IMR-90 (cell line): Measurements from ENCODE around the gene OR5M11. TPM values are rescaled to one million over a fixed set of nuclear protein-coding genes. Genes with fewer than 3 reads are reported as not detected.

Experiments
- ATAC-seq: fragments of 200-7000 bp; cut with Tn5 transposase; 2 replicates; pipeline ENCODE4 v1.9.1; 2020; ENCODE audit warnings: low read depth, mild to moderate bottlenecking, moderate library complexity
- BruUV-seq: library from RNA; stranded (reverse); fragments of 400-500 nt; replicated peaks from 2 replicates; lab custom pipeline; 2021; lab: Mats Ljungman, UMichigan
- CTCF ChIA-PET: fragments of 300-600 bp; formaldehyde crosslinking; extraction: SDS; loops from one replicate; lab custom pipeline; 2021; ENCODE audit warnings: antibody characterized with exemption; lab: Yijun Ruan, JAX
- POLR2A ChIA-PET: fragments of 300-600 bp; sonication (Branson Sonifier 250); formaldehyde crosslinking; loops from one replicate; lab custom pipeline; 2022; ENCODE audit warnings: antibody characterized with exemption; ENCODE audit not compliant: unreplicated experiment; lab: Charles Lee
- DNase-seq: peaks from one replicate; pipeline ENCODE4 v3.0.0; 2013
- H2AFZ ChIP-seq: replicated peaks from 2 replicates; pipeline ENCODE3; 2013; ENCODE audit warnings: low read length, mild to moderate bottlenecking; ENCODE audit not compliant: poor library complexity
- H2AK5ac ChIP-seq: 2 replicates; pipeline ENCODE4 v1.6.1; 2013; ENCODE audit warnings: low read depth, low read length, inconsistent platforms
- H2AK9ac ChIP-seq: replicated peaks from 2 replicates; pipeline ENCODE3; 2013; ENCODE audit warnings: mild to moderate bottlenecking, low read depth, low read length, moderate library complexity; ENCODE audit not compliant: poor library complexity
- H2BK120ac ChIP-seq: 2 replicates; pipeline ENCODE4 v1.6.1; 2013; ENCODE audit warnings: low read depth, low read length, inconsistent platforms
- H2BK15ac ChIP-seq: 3 replicates; pipeline ENCODE4 v1.6.1; 2013; ENCODE audit warnings: low read depth, low read length, inconsistent platforms
- H2BK20ac ChIP-seq: 2 replicates; pipeline ENCODE4 v1.6.1; 2013; ENCODE audit warnings: low read depth, mild to moderate bottlenecking, inconsistent platforms, low read length, moderate library complexity
- H2BK5ac ChIP-seq: 2 replicates; pipeline ENCODE4 v1.6.1; 2013; ENCODE audit warnings: mild to moderate bottlenecking, low read depth, low read length, inconsistent platforms; ENCODE audit not compliant: poor library complexity, severe bottlenecking
- H3K14ac ChIP-seq: replicated peaks from 2 replicates; pipeline ENCODE4 v1.6.1; 2013; ENCODE audit warnings: low read depth, low read length, inconsistent platforms
- H3K18ac ChIP-seq: 2 replicates; pipeline ENCODE4 v1.6.1; 2013; ENCODE audit warnings: low read depth, low read length, control low read depth
- H3K23ac ChIP-seq: 2 replicates; pipeline ENCODE4 v1.6.1; 2013; ENCODE audit warnings: low read depth, low read length, inconsistent platforms
- H3K27ac ChIP-seq: 2 replicates; pipeline ENCODE4 v1.5.1; 2013; ENCODE audit warnings: mild to moderate bottlenecking, control low read depth, low read length; ENCODE audit not compliant: insufficient read depth
- H3K27me3 ChIP-seq: 2 replicates; pipeline ENCODE4 v1.6.1; 2013; ENCODE audit warnings: low read length; ENCODE audit not compliant: control insufficient read depth, insufficient read depth
- H3K36me3 ChIP-seq: 2 replicates; pipeline ENCODE4 v1.6.1; 2013; ENCODE audit warnings: low read length, mixed read lengths; ENCODE audit not compliant: control insufficient read depth, insufficient read depth
- H3K4ac ChIP-seq: 2 replicates; pipeline ENCODE4 v1.6.1; 2013; ENCODE audit warnings: low read depth, low read length, inconsistent platforms
- H3K4me1 ChIP-seq: 2 replicates; pipeline ENCODE4 v1.6.1; 2013; ENCODE audit warnings: low read length, mixed read lengths; ENCODE audit not compliant: control insufficient read depth, insufficient read depth
- H3K4me2 ChIP-seq: 2 replicates; pipeline ENCODE4 v1.6.1; 2013; ENCODE audit warnings: low read depth, mild to moderate bottlenecking, control low read depth, low read length, moderate library complexity
- H3K4me3 ChIP-seq: 2 replicates; pipeline ENCODE4 v1.5.1; 2013; ENCODE audit warnings: low read depth, mild to moderate bottlenecking, control low read depth, low read length, moderate library complexity; ENCODE audit not compliant: insufficient read depth
- H3K56ac ChIP-seq: 2 replicates; pipeline ENCODE4 v1.6.1; 2013; ENCODE audit warnings: low read length, inconsistent platforms; ENCODE audit not compliant: insufficient read depth; ENCODE audit errors: extremely low read depth
- H3K79me1 ChIP-seq, 2 experiments: 2 replicates each; pipeline ENCODE4 v1.6.1; 2013; ENCODE audit warnings: low read length in 2 of 2, inconsistent platforms in 1 of 2, low read depth in 1 of 2
- H3K9ac ChIP-seq: 2 replicates; pipeline ENCODE4 v1.6.1; 2013; ENCODE audit warnings: low read depth, low read length, control low read depth
- H3K9me1 ChIP-seq: 2 replicates; pipeline ENCODE4 v1.6.1; 2013; ENCODE audit warnings: low read length, inconsistent platforms; ENCODE audit not compliant: insufficient read depth
- H3K9me3 ChIP-seq: 2 replicates; pipeline ENCODE4 v1.6.1; 2013; ENCODE audit warnings: low read length; ENCODE audit not compliant: control insufficient read depth, insufficient read depth
- H4K20me1 ChIP-seq: 2 replicates; pipeline ENCODE4 v1.6.1; 2013; ENCODE audit warnings: low read length, inconsistent platforms; ENCODE audit not compliant: insufficient read depth
- H4K5ac ChIP-seq: 2 replicates; pipeline ENCODE4 v1.6.1; 2013; ENCODE audit warnings: mild to moderate bottlenecking, low read depth, low read length, control low read depth
- H4K8ac ChIP-seq, 2 experiments: 2 replicates each; pipeline ENCODE4 v1.6.1; 2013; ENCODE audit warnings: low read depth in 2 of 2, low read length in 2 of 2, control low read depth in 1 of 2, inconsistent platforms in 1 of 2
- H4K91ac ChIP-seq: 2 replicates; pipeline ENCODE4 v1.6.1; 2013; ENCODE audit warnings: low read depth, low read length, inconsistent platforms; ENCODE audit not compliant: insufficient read depth
- CHD1 ChIP-seq: IDR thresholded peaks from 2 replicates; pipeline ENCODE4 v1.6.1; 2012; ENCODE audit warnings: low read depth, low read length, improper control_type of control experiment
- NFE2L2 ChIP-seq: fragments of 150-350 bp; IDR thresholded peaks from 2 replicates; pipeline ENCODE4 v1.6.1; 2016; ENCODE audit warnings: low read depth, mild to moderate bottlenecking, low read length
- WGBS, 2 experiments: methylation state at CpG; one replicate each; pipeline versions ENCODE4 v1.1.5 to v1.1.7; 2013; ENCODE audit warnings: missing lambda C conversion rate in 2 of 2; ENCODE audit not compliant: insufficient read length in 1 of 2; ENCODE audit errors: extremely low coverage in 2 of 2; 5-methylcytosine and 5-hydroxymethylcytosine counted together
- dilution Hi-C: fragments of 300-500 bp; cut with HindIII; formaldehyde crosslinking; loops from one replicate; pipeline ENCODE4 v1.14.3; 2018; ENCODE audit warnings: low sequenced_read_pairs; ENCODE audit not compliant: unreplicated experiment
- in situ Hi-C: fragments of 300-500 bp; cut with MboI; formaldehyde crosslinking; loops from 3 replicates; pipeline ENCODE4 v1.14.3; 2019; ENCODE audit warnings: low sequenced_read_pairs, inconsistent platforms, mixed read lengths
- intact Hi-C: fragments of 100-400 bp; cut with micrococcal nuclease; formaldehyde crosslinking; loops from 2 replicates; pipeline ENCODE4 v1.10.0; 2022
- polyA plus RNA-seq, 3 experiments: library from polyadenylated mRNA; depleted of rRNA; stranded (reverse); fragments of >200 nt; gene quantifications; 2 replicates each; pipeline ENCODE4 v1.2.3, GENCODE V29; 2012; ENCODE audit warnings: low replicate concordance in 1 of 3
- total RNA-seq: library from RNA; depleted of rRNA; stranded (reverse); fragments of >200 nt; gene quantifications from 2 replicates; pipeline ENCODE4 v1.2.3, GENCODE V29; 2012

OR5M11 gene
- total and polyA plus RNA-seq, 2 of the 4 experiments (the other 2 are of a cell fraction), result not detected

DNA sequence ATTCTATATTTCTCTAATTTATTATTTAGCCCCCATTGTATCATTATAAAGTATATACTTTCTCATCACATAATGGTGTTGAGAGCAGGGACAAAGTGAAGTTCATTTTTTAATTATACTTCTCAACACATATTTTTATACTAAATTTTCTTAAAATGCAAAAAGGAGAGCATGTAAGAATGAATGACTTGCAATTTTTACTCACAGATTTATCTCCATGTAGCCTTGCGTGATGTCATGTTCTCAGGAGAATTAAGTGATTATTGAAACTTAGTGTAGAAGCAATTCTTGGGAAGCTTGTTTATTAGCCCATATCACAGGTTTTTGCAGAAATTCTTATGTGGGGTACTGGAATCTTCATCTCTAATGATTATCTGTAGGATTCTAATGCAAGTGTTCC is 682 bp upstream of the OR5M11 start:
- H3K9ac ChIP-seq, result no peak overlapping the region
- no peak overlapping the region for H2BK15ac ChIP-seq
- in situ Hi-C loops, result no loop called here
- H4K91ac ChIP-seq, result no peak overlapping the region
- no peak overlapping the region for H2AK9ac ChIP-seq
- dilution Hi-C loops, result no loop called here
- H4K8ac ChIP-seq, result no peak overlapping the region
- intact Hi-C loops, result no loop called here
- ChIA-PET CTCF (no interaction called here), POLR2A (no interaction called here)
- H2BK20ac ChIP-seq, result no peak overlapping the region
- no peaks in the 10 kb centered on the region for H3K36me3 ChIP-seq
- no CpG with 5 or more reads among the region's 1 CpG for WGBS, 2 experiments
- ATAC-seq, result no peak
- H3K4me1 ChIP-seq, result no peaks in the 10 kb centered on the region
- DNase-seq, result no peak
- H3K79me1 ChIP-seq, result no peaks in the 10 kb centered on the region
- no peak overlapping the region for H3K4ac ChIP-seq
- no peak overlapping the region for H3K56ac ChIP-seq
- H2BK5ac ChIP-seq, result no peak overlapping the region
- H3K27ac ChIP-seq, result no peak overlapping the region
- no peak overlapping the region for H3K4me2 ChIP-seq
- no peak overlapping the region for H2AK5ac ChIP-seq
- no peak overlapping the region for H3K14ac ChIP-seq
- no TSS peak for BruUV-seq
- no peak overlapping the region for H4K5ac ChIP-seq
- H3K4me3 ChIP-seq, result no peak overlapping the region
- H3K23ac ChIP-seq, result no peak overlapping the region
- TF ChIP-seq CHD1 (no peak), NFE2L2 (peak; percentile 68)
- H2BK120ac ChIP-seq, result no peak overlapping the region
- no peak overlapping the region for H2AFZ ChIP-seq
- no peak overlapping the region for H3K18ac ChIP-seq
- H4K20me1 ChIP-seq, result no peaks in the 10 kb centered on the region
- no peaks in the 10 kb centered on the region for H3K9me1 ChIP-seq
- peaks cover 8% of the 10 kb centered on the region for H3K9me3 ChIP-seq
- no peaks in the 10 kb centered on the region for H3K27me3 ChIP-seq
